KOPT-K1 (cell line): ENCODE measurements around the gene GNA14.
"Not testable (repeated sequence)": the region's sequence is repeated elsewhere in the genome, so short reads cannot be mapped to it uniquely, and the experiment has no call there.

Experiments
- H3K27ac ChIP-seq: fragments of 200-600 bp; sonication (generic); 2 replicates; pipeline ENCODE4 v1.5.1; 2016; ENCODE audit warnings: antibody characterized with exemption, mild to moderate bottlenecking, low read depth, low read length; ENCODE audit not compliant: poor library complexity, severe bottlenecking
- H3K36me3 ChIP-seq: fragments of 200-600 bp; sonication (generic); 2 replicates; pipeline ENCODE4 v1.5.1; 2017; ENCODE audit warnings: antibody characterized with exemption, mild to moderate bottlenecking, low read length, moderate library complexity; ENCODE audit not compliant: insufficient read depth
- H3K9me3 ChIP-seq: fragments of 200-600 bp; sonication (generic); 2 replicates; pipeline ENCODE4 v1.5.1; 2017; ENCODE audit warnings: antibody characterized with exemption, low read length, mild to moderate bottlenecking; ENCODE audit not compliant: insufficient read depth, poor library complexity, severe bottlenecking

GNA14 gene

GRCh38 chr9:77586591-77586990, 61.5 kb downstream of the GNA14 start:
- no peaks in the 10 kb centered on the region for H3K9me3 ChIP-seq
- H3K36me3 ChIP-seq = no peaks in the 10 kb centered on the region
- H3K27ac ChIP-seq = no peak overlapping the region

- no peaks in the 10 kb centered on the region for H3K36me3 ChIP-seq
- H3K9me3 ChIP-seq = no peaks in the 10 kb centered on the region
- H3K27ac ChIP-seq = no peak overlapping the region
These were observed 62.8 kb downstream of the GNA14 start for GRCh38 chr9:77585335-77585786.

- not testable (repeated sequence) for H3K36me3 ChIP-seq, H3K9me3 ChIP-seq, H3K27ac ChIP-seq
These were observed 63.2 kb downstream of the GNA14 start for GRCh38 chr9:77584927-77585326.

- no peaks in the 10 kb centered on the region for H3K9me3 ChIP-seq
- H3K36me3 ChIP-seq = no peaks in the 10 kb centered on the region
- no peak overlapping the region for H3K27ac ChIP-seq
These were observed 65.1 kb downstream of the GNA14 start for GRCh38 chr9:77582961-77583576.

- H3K27ac ChIP-seq = no peak overlapping the region
- no peaks in the 10 kb centered on the region for H3K9me3 ChIP-seq
- no peaks in the 10 kb centered on the region for H3K36me3 ChIP-seq
These were observed 65.6 kb downstream of the GNA14 start for GRCh38 chr9:77582525-77582924.

DNA sequence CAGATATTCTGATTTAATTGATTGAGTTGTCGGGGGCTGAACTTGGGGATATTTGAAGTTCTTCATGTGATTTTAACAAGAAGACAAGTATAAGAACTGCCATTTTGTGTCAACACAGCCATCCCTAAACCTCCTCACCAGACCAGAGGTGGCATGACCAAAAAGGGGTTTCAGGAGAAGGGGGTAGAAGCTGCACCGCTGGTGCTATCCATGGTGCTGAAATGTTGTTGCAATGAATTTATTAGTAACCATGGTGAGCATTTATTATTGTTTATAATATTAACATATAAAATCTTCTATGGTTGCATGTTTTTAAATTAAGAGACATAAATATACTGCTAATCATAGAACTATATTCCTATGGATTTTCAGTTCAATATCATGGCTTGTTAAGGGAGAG, 72.3 kb downstream of the GNA14 start:
- Histone ChIP-seq H3K36me3 (no peaks in the 10 kb centered on the region), H3K9me3 (no peaks in the 10 kb centered on the region), H3K27ac (no peak overlapping the region)

DNA sequence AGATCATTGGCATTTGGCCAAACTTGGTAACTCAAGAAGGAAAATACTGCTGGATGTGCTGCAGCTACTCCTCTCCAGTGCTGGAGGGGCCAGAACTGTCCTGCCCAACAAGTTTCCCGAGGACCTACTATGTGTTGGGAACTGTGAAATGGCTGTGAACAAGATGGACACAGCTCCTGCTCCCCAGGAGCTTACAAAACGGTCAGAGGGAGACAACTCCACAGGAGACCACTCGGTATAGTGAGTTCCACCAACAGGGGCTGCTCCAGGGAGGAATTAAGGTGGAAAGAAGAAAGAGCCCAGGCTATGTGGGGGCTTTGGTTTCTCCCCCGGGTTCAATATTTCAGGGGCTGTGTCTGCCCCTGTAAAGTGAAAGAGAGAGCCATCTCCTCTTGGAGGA, 78.8 kb downstream of the GNA14 start:
- H3K9me3 ChIP-seq = no peaks in the 10 kb centered on the region
- no peak overlapping the region for H3K27ac ChIP-seq
- no peaks in the 10 kb centered on the region for H3K36me3 ChIP-seq

GRCh38 chr9:77563174-77563573, 84.9 kb downstream of the GNA14 start:
- Histone ChIP-seq H3K36me3 (no peaks in the 10 kb centered on the region), H3K9me3 (no peaks in the 10 kb centered on the region), H3K27ac (no peak overlapping the region)

- no peaks in the 10 kb centered on the region for H3K36me3 ChIP-seq
- no peaks in the 10 kb centered on the region for H3K9me3 ChIP-seq
- H3K27ac ChIP-seq = no peak overlapping the region
These were observed 85.9 kb downstream of the GNA14 start for GRCh38 chr9:77562019-77562748.

GRCh38 chr9:77561331-77562018, 86.6 kb downstream of the GNA14 start:
- no peak overlapping the region for H3K27ac ChIP-seq
- no peaks in the 10 kb centered on the region for H3K9me3 ChIP-seq
- H3K36me3 ChIP-seq = no peaks in the 10 kb centered on the region

DNA sequence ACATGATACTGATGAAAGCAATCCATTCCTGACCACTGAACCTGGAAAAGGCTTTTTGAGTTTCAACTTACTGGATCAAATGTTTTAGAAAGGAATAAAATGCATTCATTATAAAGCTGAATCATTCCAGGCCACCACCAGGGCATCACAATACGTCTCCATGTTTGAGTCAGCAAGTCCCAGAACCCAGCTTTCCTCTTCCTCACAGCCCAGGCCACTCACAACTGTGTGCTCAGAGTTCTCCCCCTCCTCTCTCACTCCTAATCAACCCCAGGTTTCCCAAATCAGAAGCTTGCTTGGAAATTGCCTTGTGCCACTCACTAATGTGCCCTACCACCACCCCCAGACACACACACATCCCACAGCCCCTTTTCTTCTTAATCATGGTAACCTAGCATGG, 91.7 kb downstream of the GNA14 start:
- Histone ChIP-seq H3K9me3 (no peaks in the 10 kb centered on the region), H3K36me3 (no peaks in the 10 kb centered on the region), H3K27ac (no peak overlapping the region)

DNA sequence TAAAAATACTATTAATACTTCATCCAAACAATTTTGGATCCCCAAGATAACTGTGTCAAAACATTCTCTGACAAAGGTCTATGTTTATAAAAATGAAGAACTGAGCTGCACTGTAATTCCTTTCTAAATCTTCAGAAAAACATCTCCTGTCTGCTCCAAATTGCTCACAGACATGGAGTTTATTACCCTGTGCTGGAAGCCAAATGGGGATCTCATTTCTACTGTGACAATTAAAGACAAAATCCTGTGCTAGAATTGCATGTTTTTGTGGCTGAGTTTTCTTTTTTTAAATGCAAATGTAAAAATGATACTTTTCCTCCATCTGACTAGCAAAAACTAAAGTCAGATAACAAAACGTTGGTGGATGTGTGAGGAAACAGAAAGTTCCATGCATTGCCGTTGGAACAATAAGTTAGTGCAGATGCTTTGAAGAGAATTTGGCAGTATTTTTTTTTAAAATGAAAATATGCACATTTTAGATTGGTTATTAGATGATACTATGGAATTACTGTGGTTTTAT, 93.5 kb downstream of the GNA14 start:
- H3K36me3 ChIP-seq = no peaks in the 10 kb centered on the region
- H3K27ac ChIP-seq = no peak overlapping the region
- no peaks in the 10 kb centered on the region for H3K9me3 ChIP-seq

DNA sequence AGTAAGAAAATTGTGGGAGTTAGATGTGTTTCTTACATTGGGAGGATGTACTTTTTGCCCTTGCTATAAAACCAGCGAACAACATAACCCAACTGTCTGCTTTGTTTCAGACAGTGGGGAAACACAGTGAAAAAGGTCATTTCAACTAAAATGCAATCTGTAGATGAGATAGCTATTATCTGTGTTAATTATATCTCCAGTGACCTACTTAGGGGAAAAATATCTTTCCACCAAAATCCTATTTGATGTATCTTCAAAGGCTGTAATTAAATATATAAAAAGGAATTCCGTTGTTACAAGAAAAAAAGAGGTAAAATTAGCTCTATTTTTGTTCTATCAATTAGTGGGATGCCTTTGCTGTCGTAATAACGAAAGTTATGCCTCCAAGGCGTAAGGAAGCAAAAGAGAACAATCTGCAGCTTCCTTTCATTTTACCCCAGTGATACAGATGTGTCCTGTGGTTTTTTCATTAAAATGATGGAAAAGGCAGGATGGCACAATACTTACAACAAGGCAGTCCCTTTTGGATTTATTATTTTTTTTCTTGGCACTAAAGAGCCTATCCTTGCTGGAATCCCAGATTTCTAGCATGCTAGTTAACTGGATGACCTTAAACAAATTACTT, 100.9 kb downstream of the GNA14 start:
- Histone ChIP-seq H3K36me3 (no peaks in the 10 kb centered on the region), H3K9me3 (peaks cover 8% of the 10 kb centered on the region), H3K27ac (no peak overlapping the region)

DNA sequence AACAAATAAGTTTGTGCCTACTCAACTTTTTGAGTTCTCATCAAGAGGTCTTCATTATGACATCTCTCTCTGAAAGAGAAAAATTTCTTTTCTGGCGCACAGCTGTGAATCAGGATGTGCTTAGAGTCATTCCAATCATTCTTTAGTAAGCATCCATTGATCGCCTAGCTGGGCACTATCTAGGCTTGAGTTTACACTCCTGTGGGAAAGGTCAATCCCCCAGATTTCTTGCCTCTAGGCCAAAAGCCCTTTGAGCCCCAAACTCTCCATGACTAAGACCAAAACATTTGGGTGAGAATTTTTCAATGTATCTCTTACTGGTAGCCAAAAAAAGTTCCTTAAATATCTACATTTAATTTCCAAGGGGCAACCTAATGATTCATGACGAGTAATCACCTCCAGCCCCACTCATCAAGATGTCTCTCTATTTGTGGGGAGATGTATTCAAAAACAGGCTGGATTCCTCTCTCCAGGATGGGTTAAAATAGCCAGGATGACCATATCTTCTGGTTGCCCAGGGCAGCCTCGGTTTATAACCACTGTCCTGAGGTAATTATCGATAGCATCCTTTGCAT, 101.7 kb downstream of the GNA14 start:
- Histone ChIP-seq H3K36me3 (no peaks in the 10 kb centered on the region), H3K9me3 (peaks cover 16% of the 10 kb centered on the region), H3K27ac (no peak overlapping the region)

- H3K36me3 ChIP-seq = no peaks in the 10 kb centered on the region
- no peak overlapping the region for H3K27ac ChIP-seq
- H3K9me3 ChIP-seq = peaks cover 29% of the 10 kb centered on the region
These were observed 103.6 kb downstream of the GNA14 start for GRCh38 chr9:77544546-77544945.
